GM21423 (cell line): ENCODE data around the gene IGHMBP2.

Experiments used
- ATAC-seq: cut with Tn5 transposase; IDR thresholded peaks from one replicate; pipeline ENCODE4 v1.9.1; 2021; ENCODE audit warnings: mild to moderate bottlenecking, moderate library complexity; ENCODE audit not compliant: unreplicated experiment

The IGHMBP2 gene

GRCh38 chr11:68925611-68926010, 21.9 kb downstream of the IGHMBP2 start:
- no peak for ATAC-seq

GRCh38 chr11:68927280-68928135, 23.8 kb downstream of the IGHMBP2 start:
- no peak for ATAC-seq

GRCh38 chr11:68928136-68928880, 24.6 kb downstream of the IGHMBP2 start:
- no peak for ATAC-seq

GRCh38 chr11:68929135-68929534, 25.4 kb downstream of the IGHMBP2 start:
- ATAC-seq = no peak

GRCh38 chr11:68929706-68930570, 26.2 kb downstream of the IGHMBP2 start:
- no peak for ATAC-seq

GRCh38 chr11:68930991-68931855, 27.5 kb downstream of the IGHMBP2 start:
- ATAC-seq = no peak

- no peak for ATAC-seq
These were observed 28.2 kb downstream of the IGHMBP2 start for GRCh38 chr11:68931911-68932310.

- ATAC-seq = no peak
These were observed 28.7 kb downstream of the IGHMBP2 start for GRCh38 chr11:68932358-68932757.

GRCh38 chr11:68932933-68933577, 29.4 kb downstream of the IGHMBP2 start:
- ATAC-seq = no peak

- no peak for ATAC-seq
These were observed 30.1 kb downstream of the IGHMBP2 start for GRCh38 chr11:68933605-68934320.

GRCh38 chr11:68934321-68934645, 30.6 kb downstream of the IGHMBP2 start:
- ATAC-seq = no peak

- ATAC-seq = no peak
These were observed 31.0 kb downstream of the IGHMBP2 start for GRCh38 chr11:68934666-68935065.

- ATAC-seq = no peak
These were observed 31.4 kb downstream of the IGHMBP2 start for GRCh38 chr11:68935066-68935465.

- no peak for ATAC-seq
These were observed 32.0 kb downstream of the IGHMBP2 start for GRCh38 chr11:68935516-68936357.

GRCh38 chr11:68936358-68936636, 32.6 kb downstream of the IGHMBP2 start:
- ATAC-seq = no peak

- ATAC-seq = no peak
These were observed 33.3 kb downstream of the IGHMBP2 start for GRCh38 chr11:68936676-68937620.

- no peak for ATAC-seq
These were observed 34.4 kb downstream of the IGHMBP2 start for GRCh38 chr11:68938088-68938487.
